CD14-positive monocyte (primary cell): ENCODE data around the gene RSRC1. TPM values are rescaled to one million over a fixed set of nuclear protein-coding genes. Genes with fewer than 3 reads are reported as not detected.
"Not testable (repeated sequence)": the region's sequence is repeated elsewhere in the genome, so short reads cannot be mapped to it uniquely, and the experiment has no call there.

Source experiments
- DNase-seq, 3 donors: peaks; one replicate each; pipeline ENCODE4 v3.0.0-alpha.2; 2011 to 2022
- H2AFZ ChIP-seq: 2 replicates; pipeline ENCODE4 v1.6.0; 2012; ENCODE audit warnings: mild to moderate bottlenecking, low read depth, low read length, inconsistent platforms; ENCODE audit not compliant: insufficient read depth, poor library complexity, severe bottlenecking
- H3K27ac ChIP-seq, 2 donors: 1 replicate in 1 of 2; 2 replicates in 1 of 2; pipeline ENCODE4 v1.5.1; 2012 to 2013; ENCODE audit warnings: low read length in 2 of 2, control low read depth in 1 of 2, inconsistent platforms in 1 of 2, low read depth in 1 of 2, mild to moderate bottlenecking in 1 of 2
- H3K27me3 ChIP-seq, 2 donors: one replicate each; pipeline versions ENCODE4 v1.6.0 to v1.6.1; 2011 to 2013; ENCODE audit warnings: low read length in 2 of 2; ENCODE audit not compliant: control insufficient read depth in 2 of 2, insufficient read depth in 2 of 2
- H3K36me3 ChIP-seq, 2 donors: replicated peaks in 1 of 2; 1 replicate in 1 of 2; 2 replicates in 1 of 2; pipeline versions ENCODE4 v1.5.1 to v1.6.1; 2012 to 2013; ENCODE audit warnings: low read length in 2 of 2, control low read depth in 1 of 2, inconsistent platforms in 1 of 2, mild to moderate bottlenecking in 1 of 2; ENCODE audit not compliant: insufficient read depth in 2 of 2, control insufficient read depth in 1 of 2
- H3K4me1 ChIP-seq, 2 donors: 1 replicate in 1 of 2; 2 replicates in 1 of 2; pipeline versions ENCODE4 v1.5.1 to v1.6.1; 2012 to 2013; ENCODE audit warnings: low read length in 2 of 2, control low read depth in 1 of 2, inconsistent platforms in 1 of 2, mild to moderate bottlenecking in 1 of 2, moderate library complexity in 1 of 2; ENCODE audit not compliant: insufficient read depth in 2 of 2, control insufficient read depth in 1 of 2
- H3K4me2 ChIP-seq: replicated peaks from 2 replicates; pipeline ENCODE3; 2012; ENCODE audit warnings: low read length, moderate library complexity, mild to moderate bottlenecking; ENCODE audit not compliant: poor library complexity, severe bottlenecking; ENCODE audit errors: extremely low read depth
- H3K4me3 ChIP-seq, 3 experiments: fragments of 200-600 bp in 1 of 3; sonication (generic) in 1 of 3; replicated peaks in 1 of 3; 1 replicate in 2 of 3; 2 replicates in 1 of 3; pipeline ENCODE4 v1.5.1; 2011 to 2013; ENCODE audit warnings: low read length in 3 of 3, mild to moderate bottlenecking in 3 of 3, control low read depth in 2 of 3, low read depth in 2 of 3, inconsistent platforms in 1 of 3, moderate library complexity in 1 of 3
- H3K79me2 ChIP-seq: 2 replicates; pipeline ENCODE4 v1.6.0; 2012; ENCODE audit warnings: mild to moderate bottlenecking, control low read depth, inconsistent platforms, low read length, moderate library complexity; ENCODE audit not compliant: insufficient read depth
- H3K9ac ChIP-seq: 2 replicates; pipeline ENCODE4 v1.6.0; 2017; ENCODE audit warnings: low read length, mild to moderate bottlenecking; ENCODE audit not compliant: insufficient read depth, poor library complexity, severe bottlenecking
- H3K9me3 ChIP-seq, 2 donors: replicated peaks in 1 of 2; 1 replicate in 1 of 2; 2 replicates in 1 of 2; pipeline versions ENCODE4 v1.5.1 to v1.6.1; 2012 to 2013; ENCODE audit warnings: low read length in 2 of 2, control low read depth in 1 of 2; ENCODE audit not compliant: control insufficient read depth in 1 of 2, insufficient read depth in 1 of 2
- H4K20me1 ChIP-seq: 2 replicates; pipeline ENCODE4 v1.6.0; 2012; ENCODE audit warnings: mild to moderate bottlenecking, low read length, control low read depth, moderate library complexity; ENCODE audit not compliant: insufficient read depth
- H3K27ac Mint-ChIP-seq, 7 donors: one replicate each; pipeline ENCODE4 v1.8.0; 2020; ENCODE audit warnings: mild to moderate bottlenecking in 7 of 7, mixed read lengths in 7 of 7, moderate library complexity in 6 of 7, inconsistent platforms in 2 of 7
- H3K27me3 Mint-ChIP-seq, 3 donors: one replicate each; pipeline ENCODE4 v1.8.0; 2021 to 2022; ENCODE audit warnings: low read depth in 3 of 3, mild to moderate bottlenecking in 3 of 3, mixed read lengths in 3 of 3, moderate library complexity in 3 of 3, inconsistent platforms in 1 of 3
- H3K36me3 Mint-ChIP-seq, 2 donors: one replicate each; pipeline ENCODE4 v1.8.0; 2020; ENCODE audit warnings: mixed read lengths in 2 of 2, inconsistent platforms in 1 of 2, mild to moderate bottlenecking in 1 of 2
- H3K4me1 Mint-ChIP-seq: one replicate; pipeline ENCODE4 v1.8.0; 2020; ENCODE audit warnings: mild to moderate bottlenecking, mixed read lengths
- H3K4me3 Mint-ChIP-seq, 2 donors: one replicate each; pipeline ENCODE4 v1.8.0; 2020; ENCODE audit warnings: mild to moderate bottlenecking in 2 of 2, mixed read lengths in 2 of 2, moderate library complexity in 1 of 2
- H3K9me3 Mint-ChIP-seq, 7 donors: one replicate each; pipeline ENCODE4 v1.8.0; 2020 to 2022; ENCODE audit warnings: mixed read lengths in 7 of 7, mild to moderate bottlenecking in 6 of 7, moderate library complexity in 6 of 7, inconsistent platforms in 2 of 7
- CTCF ChIP-seq: fragments of 200-600 bp; IDR thresholded peaks from one replicate; pipeline ENCODE4 v1.8.0; 2022; ENCODE audit warnings: antibody characterized with exemption, mild to moderate bottlenecking
- WGBS: methylation state at CpG from one replicate; pipeline ENCODE4 v1.1.5; 2013; ENCODE audit warnings: missing lambda C conversion rate; ENCODE audit not compliant: insufficient coverage; 5-methylcytosine and 5-hydroxymethylcytosine counted together
- intact Hi-C, 2 donors: fragments of 100-400 bp; cut with micrococcal nuclease; formaldehyde crosslinking; loops; one replicate each; pipeline versions ENCODE4 v1.15.0 to v1.15.1; 2023
- polyA plus RNA-seq, 3 donors: library from polyadenylated mRNA; depleted of rRNA in 1 of 3; unstranded in 2 of 3; stranded (reverse) in 1 of 3; fragments of 300-500 nt in 2 of 3; fragments of >200 nt in 1 of 3; fragmentation: Illumina TruSeq in 2 of 3; gene quantifications; 1 replicate in 2 of 3; 2 replicates in 1 of 3; pipeline ENCODE4 v1.2.3, GENCODE V29; 2012 to 2021

RSRC1 gene
- polyA plus RNA-seq, 3 donors, result 6.6 to 31.7 (median 15.1) TPM

GRCh38 chr3:158407844-158408517 is 298.1 kb downstream of the RSRC1 start:
- H3K9me3 Mint-ChIP-seq, result peaks cover 0 to 4% (median 0%) of the 10 kb centered on the region in 7 donors
- H3K4me1 Mint-ChIP-seq, result no peaks in the 10 kb centered on the region
- Histone ChIP-seq H3K4me3 (no peak overlapping the region), H3K79me2 (no peaks in the 10 kb centered on the region), H2AFZ (no peak overlapping the region), H3K4me2 (no peak overlapping the region), H3K27ac (no peak overlapping the region), H4K20me1 (no peaks in the 10 kb centered on the region), H3K27me3 (no peaks in the 10 kb centered on the region), H3K9ac (no peak overlapping the region), H3K4me1 (no peaks in the 10 kb centered on the region), H3K36me3 (no peaks in the 10 kb centered on the region), H3K9me3 (no peaks in the 10 kb centered on the region)
- WGBS, result no CpG with 5 or more reads among the region's 4 CpGs
- no peak overlapping the region for H3K27ac Mint-ChIP-seq
- peaks cover 0 to 1% (median 0%) of the 10 kb centered on the region in 3 donors for H3K27me3 Mint-ChIP-seq
- intact Hi-C loops, result no loop called here
- no peak overlapping the region for H3K4me3 Mint-ChIP-seq
- DNase-seq, result no peak
- no peak for TF ChIP-seq CTCF
- H3K36me3 Mint-ChIP-seq, result peaks cover 5 to 6% of the 10 kb centered on the region in 2 donors

- H3K27me3 ChIP-seq, H3K4me1 ChIP-seq, H3K27ac Mint-ChIP-seq, H3K9me3 Mint-ChIP-seq, H3K9ac ChIP-seq, H3K27me3 Mint-ChIP-seq, DNase-seq, H3K9me3 ChIP-seq, H3K79me2 ChIP-seq, H4K20me1 ChIP-seq, H3K4me3 Mint-ChIP-seq, H3K4me2 ChIP-seq, H3K36me3 ChIP-seq, H3K4me1 Mint-ChIP-seq, H3K4me3 ChIP-seq, H3K27ac ChIP-seq, H2AFZ ChIP-seq, intact Hi-C loops: not testable (repeated sequence)
- no CpG with 5 or more reads among the region's 5 CpGs for WGBS
- peaks cover 9 to 12% of the 10 kb centered on the region in 2 donors for H3K36me3 Mint-ChIP-seq
Measured at GRCh38 chr3:158408518-158408897, 298.6 kb downstream of the RSRC1 start.
